Measurements from ENCODE around the gene ANKRD33B. TPM values are rescaled to one million over a fixed set of nuclear protein-coding genes. Genes with fewer than 3 reads are reported as not detected.
"Not testable (repeated sequence)": the region's sequence is repeated elsewhere in the genome, so short reads cannot be mapped to it uniquely, and the experiment has no call there.

Gene ANKRD33B
- total RNA-seq, 1 experiment from 2014 or later: 0.75 TPM

GRCh38 chr5:10604975-10605374 lies 41.1 kb downstream of the ANKRD33B start:
- Histone ChIP-seq H3K27ac (ENCODE audit: low read depth, low read length, poor library complexity, severe bottlenecking) (no peak overlapping the region), H3K4me1 (ENCODE audit: insufficient read depth, low read length, poor library complexity, severe bottlenecking) (peaks cover 6% of the 10 kb centered on the region), H3K4me3 (ENCODE audit: low read depth, low read length, poor library complexity, severe bottlenecking) (no peak overlapping the region), H3K9me3 (ENCODE audit: low read depth, low read length, poor library complexity, severe bottlenecking) (no peaks in the 10 kb centered on the region), H3K27me3 (replicated peaks; ENCODE audit: insufficient read depth, low read depth, low read length, poor library complexity) (no peaks in the 10 kb centered on the region), H3K36me3 (ENCODE audit: insufficient read depth, low read length, poor library complexity, severe bottlenecking) (no peaks in the 10 kb centered on the region)
- BruUV-seq (replicated peaks): no TSS peak
- no peak for DNase-seq (ENCODE audit: low spot score)
- intact Hi-C loops (cut with micrococcal nuclease; ENCODE audit: unreplicated experiment): no loop called here
- ChIA-PET POLR2A (ENCODE audit: low non-redundant PET) (no interaction called here), CTCF (no interaction called here)
- no peak for TF ChIP-seq EZH2 (IDR thresholded peaks at IDR 0.05; ENCODE audit: borderline replicate concordance, low read depth, low read length, poor library complexity, severe bottlenecking)
- TF ChIP-seq, protein P1, sequence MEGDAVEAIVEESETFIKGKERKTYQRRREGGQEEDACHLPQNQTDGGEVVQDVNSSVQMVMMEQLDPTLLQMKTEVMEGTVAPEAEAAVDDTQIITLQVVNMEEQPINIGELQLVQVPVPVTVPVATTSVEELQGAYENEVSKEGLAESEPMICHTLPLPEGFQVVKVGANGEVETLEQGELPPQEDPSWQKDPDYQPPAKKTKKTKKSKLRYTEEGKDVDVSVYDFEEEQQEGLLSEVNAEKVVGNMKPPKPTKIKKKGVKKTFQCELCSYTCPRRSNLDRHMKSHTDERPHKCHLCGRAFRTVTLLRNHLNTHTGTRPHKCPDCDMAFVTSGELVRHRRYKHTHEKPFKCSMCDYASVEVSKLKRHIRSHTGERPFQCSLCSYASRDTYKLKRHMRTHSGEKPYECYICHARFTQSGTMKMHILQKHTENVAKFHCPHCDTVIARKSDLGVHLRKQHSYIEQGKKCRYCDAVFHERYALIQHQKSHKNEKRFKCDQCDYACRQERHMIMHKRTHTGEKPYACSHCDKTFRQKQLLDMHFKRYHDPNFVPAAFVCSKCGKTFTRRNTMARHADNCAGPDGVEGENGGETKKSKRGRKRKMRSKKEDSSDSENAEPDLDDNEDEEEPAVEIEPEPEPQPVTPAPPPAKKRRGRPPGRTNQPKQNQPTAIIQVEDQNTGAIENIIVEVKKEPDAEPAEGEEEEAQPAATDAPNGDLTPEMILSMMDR (conservative IDR thresholded peaks at IDR 0.05; ENCODE audit: low read depth, low read length): no peak

DNA sequence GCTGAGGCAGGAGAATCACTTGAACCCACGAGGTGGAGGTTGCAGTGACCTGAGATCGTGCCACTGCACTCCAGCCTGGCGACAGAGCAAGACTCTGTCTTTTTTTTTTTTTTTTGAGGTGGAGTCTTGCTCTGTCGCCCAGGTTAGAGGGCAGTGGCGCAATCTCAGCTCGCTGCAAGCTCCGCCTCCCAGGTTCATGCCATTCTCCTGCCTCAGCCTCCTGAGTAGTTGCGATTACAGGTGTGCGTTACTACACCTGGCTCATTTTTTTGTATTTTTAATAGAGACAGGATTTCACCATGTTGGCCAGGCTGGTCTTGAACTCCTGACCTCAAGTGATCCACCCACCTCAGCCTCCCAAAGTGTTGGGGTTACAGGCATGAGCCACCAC lies 42.8 kb downstream of the ANKRD33B start:
- CTCF ChIA-PET; DNase-seq (ENCODE audit: low spot score); H3K36me3 ChIP-seq (ENCODE audit: insufficient read depth, low read length, poor library complexity, severe bottlenecking); H3K4me1 ChIP-seq (ENCODE audit: insufficient read depth, low read length, poor library complexity, severe bottlenecking); H3K9me3 ChIP-seq (ENCODE audit: low read depth, low read length, poor library complexity, severe bottlenecking); H3K4me3 ChIP-seq (ENCODE audit: low read depth, low read length, poor library complexity, severe bottlenecking); POLR2A ChIA-PET (ENCODE audit: low non-redundant PET); H3K27me3 ChIP-seq (replicated peaks; ENCODE audit: insufficient read depth, low read depth, low read length, poor library complexity); H3K27ac ChIP-seq (ENCODE audit: low read depth, low read length, poor library complexity, severe bottlenecking); intact Hi-C loops (cut with micrococcal nuclease; ENCODE audit: unreplicated experiment); BruUV-seq (replicated peaks): not testable (repeated sequence)

GRCh38 chr5:10607023-10607665 lies 43.3 kb downstream of the ANKRD33B start:
- POLR2A ChIA-PET (ENCODE audit: low non-redundant PET): no interaction called here
- Histone ChIP-seq H3K27me3 (replicated peaks; ENCODE audit: insufficient read depth, low read depth, low read length, poor library complexity) (no peaks in the 10 kb centered on the region), H3K36me3 (ENCODE audit: insufficient read depth, low read length, poor library complexity, severe bottlenecking) (no peaks in the 10 kb centered on the region), H3K9me3 (ENCODE audit: low read depth, low read length, poor library complexity, severe bottlenecking) (no peaks in the 10 kb centered on the region), H3K27ac (ENCODE audit: low read depth, low read length, poor library complexity, severe bottlenecking) (no peak overlapping the region), H3K4me3 (ENCODE audit: low read depth, low read length, poor library complexity, severe bottlenecking) (no peak overlapping the region), H3K4me1 (ENCODE audit: insufficient read depth, low read length, poor library complexity, severe bottlenecking) (no peaks in the 10 kb centered on the region)
- BruUV-seq (replicated peaks): no TSS peak
- intact Hi-C loops (cut with micrococcal nuclease; ENCODE audit: unreplicated experiment): no loop called here
- CTCF ChIA-PET: interaction anchor here (0.5 kb wide), 1 partner anchor 153 kb away, joined by 4 read pairs; no protein-coding TSS in a partner anchor
- DNase-seq (ENCODE audit: low spot score): no peak
- no peak for TF ChIP-seq EZH2 (IDR thresholded peaks at IDR 0.05; ENCODE audit: borderline replicate concordance, low read depth, low read length, poor library complexity, severe bottlenecking)
- TF ChIP-seq, protein P1 (conservative IDR thresholded peaks at IDR 0.05; ENCODE audit: low read depth, low read length): no peak

DNA sequence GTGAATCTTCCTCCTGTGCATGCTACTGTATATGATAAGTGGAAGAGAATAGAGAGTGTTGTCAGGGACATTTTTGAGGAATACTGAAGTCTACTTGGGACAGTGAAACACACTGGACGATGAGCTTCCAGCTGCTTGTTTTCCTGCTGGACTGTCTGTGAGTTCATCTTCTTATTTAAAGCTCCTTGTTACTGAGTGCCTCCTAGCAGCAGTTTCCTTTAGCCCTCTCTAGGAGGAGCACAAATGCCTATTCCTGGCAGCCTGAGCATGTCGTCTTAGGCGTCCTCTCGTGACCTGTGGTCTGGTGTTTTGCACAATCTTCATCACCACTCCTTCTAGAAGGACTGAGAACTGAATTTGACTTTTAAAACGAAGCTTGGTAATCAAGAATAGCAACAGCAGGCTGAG lies 43.8 kb downstream of the ANKRD33B start:
- ChIA-PET POLR2A (ENCODE audit: low non-redundant PET) (no interaction called here), CTCF (interaction anchor here (0.5 kb wide), 1 partner anchor 153 kb away, joined by 4 read pairs; no protein-coding TSS in a partner anchor)
- Histone ChIP-seq H3K9me3 (ENCODE audit: low read depth, low read length, poor library complexity, severe bottlenecking) (no peaks in the 10 kb centered on the region), H3K27ac (ENCODE audit: low read depth, low read length, poor library complexity, severe bottlenecking) (no peak overlapping the region), H3K27me3 (replicated peaks; ENCODE audit: insufficient read depth, low read depth, low read length, poor library complexity) (no peaks in the 10 kb centered on the region), H3K4me3 (ENCODE audit: low read depth, low read length, poor library complexity, severe bottlenecking) (no peak overlapping the region), H3K4me1 (ENCODE audit: insufficient read depth, low read length, poor library complexity, severe bottlenecking) (no peaks in the 10 kb centered on the region), H3K36me3 (ENCODE audit: insufficient read depth, low read length, poor library complexity, severe bottlenecking) (no peaks in the 10 kb centered on the region)
- intact Hi-C loops (cut with micrococcal nuclease; ENCODE audit: unreplicated experiment): no loop called here
- no peak for DNase-seq (ENCODE audit: low spot score)
- TF ChIP-seq, protein P1 (conservative IDR thresholded peaks at IDR 0.05; ENCODE audit: low read depth, low read length): no peak
- TF ChIP-seq EZH2 (IDR thresholded peaks at IDR 0.05; ENCODE audit: borderline replicate concordance, low read depth, low read length, poor library complexity, severe bottlenecking): no peak
- BruUV-seq (replicated peaks): no TSS peak

DNA sequence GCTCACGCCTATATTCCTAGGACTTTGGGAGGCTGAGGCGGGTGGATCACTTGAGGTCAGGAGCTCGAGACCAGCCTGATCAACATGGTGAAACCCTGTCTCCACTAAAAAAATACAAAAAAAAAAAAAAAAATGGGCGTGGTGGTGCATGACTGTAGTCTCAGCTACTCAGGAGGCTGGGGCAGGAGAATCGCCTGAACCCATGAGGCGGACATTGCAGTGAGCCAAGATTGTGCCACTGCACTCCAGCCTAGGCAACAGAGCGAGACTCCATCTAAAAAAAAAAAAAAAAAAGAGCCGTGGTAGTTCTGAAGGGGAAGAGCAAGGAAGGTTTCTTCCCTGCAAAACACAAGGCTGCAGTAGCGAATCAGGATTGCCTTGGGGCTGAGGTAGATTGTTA lies 44.2 kb downstream of the ANKRD33B start:
- H3K36me3 ChIP-seq (ENCODE audit: insufficient read depth, low read length, poor library complexity, severe bottlenecking); intact Hi-C loops (cut with micrococcal nuclease; ENCODE audit: unreplicated experiment); H3K9me3 ChIP-seq (ENCODE audit: low read depth, low read length, poor library complexity, severe bottlenecking); H3K4me3 ChIP-seq (ENCODE audit: low read depth, low read length, poor library complexity, severe bottlenecking); BruUV-seq (replicated peaks); H3K27ac ChIP-seq (ENCODE audit: low read depth, low read length, poor library complexity, severe bottlenecking); POLR2A ChIA-PET (ENCODE audit: low non-redundant PET); DNase-seq (ENCODE audit: low spot score); CTCF ChIA-PET; H3K27me3 ChIP-seq (replicated peaks; ENCODE audit: insufficient read depth, low read depth, low read length, poor library complexity); H3K4me1 ChIP-seq (ENCODE audit: insufficient read depth, low read length, poor library complexity, severe bottlenecking): not testable (repeated sequence)

Measured in A673 (cell line).